Fibroblast of skin of abdomen (primary cell): ENCODE data around the gene AGPAT3.

Source experiments
- DNase-seq: peaks from one replicate; pipeline ENCODE4 v3.0.0-alpha.2; 2013

Gene AGPAT3

GRCh38 chr21:44029460-44030087 lies 164.6 kb downstream of the AGPAT3 start:
- DNase-seq = no peak

GRCh38 chr21:44035244-44035643 lies 170.2 kb downstream of the AGPAT3 start:
- DNase-seq = no peak
